H9 (cell line): ENCODE data around the gene LOXHD1. TPM values are rescaled to one million over a fixed set of nuclear protein-coding genes. Genes with fewer than 3 reads are reported as not detected.

Experiments
- DNase-seq: peaks from one replicate; pipeline ENCODE4 v3.0.0-alpha.2; 2017
- H2AFZ ChIP-seq: one replicate; pipeline ENCODE4 v1.6.1; 2013; ENCODE audit warnings: mild to moderate bottlenecking, low read length, control low read depth, moderate library complexity
- H2AK5ac ChIP-seq: 2 replicates; pipeline ENCODE4 v1.6.1; 2013; ENCODE audit warnings: low read length, control low read depth, mixed read lengths; ENCODE audit not compliant: insufficient read length
- H2BK120ac ChIP-seq: one replicate; pipeline ENCODE4 v1.6.1; 2013; ENCODE audit warnings: low read depth, mild to moderate bottlenecking, low read length, control low read depth, inconsistent platforms; ENCODE audit not compliant: poor library complexity, severe bottlenecking
- H2BK12ac ChIP-seq: 2 replicates; pipeline ENCODE4 v1.6.1; 2013; ENCODE audit warnings: low read length, control low read depth, mixed read lengths, low read depth; ENCODE audit not compliant: insufficient read length
- H2BK15ac ChIP-seq: 2 replicates; pipeline ENCODE4 v1.6.1; 2013; ENCODE audit warnings: low read depth, low read length, control low read depth
- H2BK20ac ChIP-seq: one replicate; pipeline ENCODE4 v1.6.1; 2013; ENCODE audit warnings: low read depth, mild to moderate bottlenecking, low read length, control low read depth, inconsistent platforms; ENCODE audit not compliant: poor library complexity, severe bottlenecking
- H2BK5ac ChIP-seq: 2 replicates; pipeline ENCODE4 v1.6.1; 2013; ENCODE audit warnings: low read length, control low read depth, mixed read lengths; ENCODE audit not compliant: insufficient read length
- H3K14ac ChIP-seq: 2 replicates; pipeline ENCODE4 v1.6.1; 2013; ENCODE audit warnings: low read length, control low read depth; ENCODE audit not compliant: insufficient read depth
- H3K18ac ChIP-seq: 2 replicates; pipeline ENCODE4 v1.6.1; 2013; ENCODE audit warnings: low read depth, mild to moderate bottlenecking, mixed read lengths, low read length, control low read depth; ENCODE audit not compliant: insufficient read length
- H3K23ac ChIP-seq: 2 replicates; pipeline ENCODE4 v1.6.1; 2013; ENCODE audit warnings: low read length, control low read depth, mixed read lengths, low read depth; ENCODE audit not compliant: insufficient read length
- H3K23me2 ChIP-seq: 2 replicates; pipeline ENCODE4 v1.6.1; 2013; ENCODE audit warnings: low read depth, mild to moderate bottlenecking, mixed read lengths, low read length, control low read depth; ENCODE audit not compliant: insufficient read length, poor library complexity, severe bottlenecking
- H3K27ac ChIP-seq: 2 replicates; pipeline ENCODE4 v1.5.1; 2013; ENCODE audit warnings: low read length, control low read depth, mixed read lengths, low read depth; ENCODE audit not compliant: insufficient read length
- H3K27me3 ChIP-seq: 2 replicates; pipeline ENCODE4 v1.6.1; 2013; ENCODE audit warnings: low read length, control low read depth, inconsistent platforms; ENCODE audit not compliant: insufficient read depth
- H3K4ac ChIP-seq: 2 replicates; pipeline ENCODE4 v1.6.1; 2013; ENCODE audit warnings: low read depth, mild to moderate bottlenecking, control low read depth, inconsistent platforms, low read length, moderate library complexity
- H3K4me1 ChIP-seq: 2 replicates; pipeline ENCODE4 v1.6.1; 2013; ENCODE audit warnings: low read length, control low read depth, inconsistent platforms; ENCODE audit not compliant: insufficient read depth
- H3K4me2 ChIP-seq: 2 replicates; pipeline ENCODE4 v1.6.1; 2013; ENCODE audit warnings: low read length, control low read depth, mixed read lengths; ENCODE audit not compliant: insufficient read length, insufficient read depth
- H3K56ac ChIP-seq: 2 replicates; pipeline ENCODE4 v1.6.1; 2013; ENCODE audit warnings: low read depth, mild to moderate bottlenecking, mixed read lengths, low read length, control low read depth; ENCODE audit not compliant: insufficient read length
- H3K79me1 ChIP-seq: 2 replicates; pipeline ENCODE4 v1.6.1; 2013; ENCODE audit warnings: low read depth, mild to moderate bottlenecking, moderate library complexity, low read length, control low read depth, inconsistent platforms; ENCODE audit not compliant: insufficient read depth, poor library complexity, severe bottlenecking
- H3K79me2 ChIP-seq: 2 replicates; pipeline ENCODE4 v1.6.1; 2013; ENCODE audit warnings: low read length, control low read depth, inconsistent platforms; ENCODE audit not compliant: insufficient read depth
- H3K9ac ChIP-seq: 2 replicates; pipeline ENCODE4 v1.6.1; 2013; ENCODE audit warnings: low read length, control low read depth, mixed read lengths; ENCODE audit not compliant: insufficient read length; ENCODE audit errors: extremely low read depth
- H3K9me3 ChIP-seq: one replicate; pipeline ENCODE4 v1.6.1; 2013; ENCODE audit warnings: low read depth, low read length, inconsistent platforms; ENCODE audit not compliant: control insufficient read depth
- H3T11ph ChIP-seq: one replicate; pipeline ENCODE4 v1.6.1; 2013; ENCODE audit warnings: mild to moderate bottlenecking, low read length, control low read depth, inconsistent platforms
- H4K20me1 ChIP-seq: one replicate; pipeline ENCODE4 v1.6.1; 2013; ENCODE audit not compliant: control insufficient read depth, insufficient read length, insufficient read depth
- H4K5ac ChIP-seq: 2 replicates; pipeline ENCODE4 v1.6.1; 2013; ENCODE audit warnings: low read depth, mild to moderate bottlenecking, mixed read lengths, low read length, control low read depth; ENCODE audit not compliant: insufficient read length
- H4K8ac ChIP-seq: replicated peaks from 2 replicates; pipeline ENCODE4 v1.6.1; 2013; ENCODE audit warnings: low read length, control low read depth, mixed read lengths, low read depth; ENCODE audit not compliant: insufficient read length
- H4K91ac ChIP-seq: 2 replicates; pipeline ENCODE4 v1.6.1; 2013; ENCODE audit warnings: low read depth, mild to moderate bottlenecking, moderate library complexity, mixed read lengths, low read length, control low read depth; ENCODE audit not compliant: insufficient read length
- H3K27ac Mint-ChIP-seq, 3 experiments: 2 replicates in 2 of 3; 3 replicates in 1 of 3; pipeline ENCODE4 v1.8.0; 2020 to 2021; ENCODE audit warnings: mixed read lengths in 3 of 3, mild to moderate bottlenecking in 1 of 3, moderate library complexity in 1 of 3
- H3K27me3 Mint-ChIP-seq: 2 replicates; pipeline ENCODE4 v1.8.0; 2021; ENCODE audit warnings: low read depth, mild to moderate bottlenecking, moderate library complexity, mixed read lengths
- H3K36me3 Mint-ChIP-seq, 3 experiments: 2 replicates in 2 of 3; 3 replicates in 1 of 3; pipeline ENCODE4 v1.8.0; 2020 to 2021; ENCODE audit warnings: low read depth in 3 of 3, mixed read lengths in 3 of 3; ENCODE audit not compliant: insufficient read depth in 1 of 3
- H3K4me1 Mint-ChIP-seq, 2 experiments: 2 replicates each; pipeline ENCODE4 v1.8.0; 2020; ENCODE audit warnings: mixed read lengths in 2 of 2
- H3K4me3 Mint-ChIP-seq, 2 experiments: 2 replicates in 1 of 2; 3 replicates in 1 of 2; pipeline ENCODE4 v1.8.0; 2020 to 2021; ENCODE audit warnings: mild to moderate bottlenecking in 2 of 2, mixed read lengths in 2 of 2, moderate library complexity in 1 of 2
- H3K9me3 Mint-ChIP-seq, 2 experiments: 2 replicates in 1 of 2; 3 replicates in 1 of 2; pipeline ENCODE4 v1.8.0; 2020; ENCODE audit warnings: mild to moderate bottlenecking in 2 of 2, mixed read lengths in 2 of 2, moderate library complexity in 1 of 2
- CTCF ChIP-seq: fragments of 200-600 bp; sonication (generic); conservative IDR thresholded peaks from 3 replicates; pipeline ENCODE4 v1.8.0; 2021; ENCODE audit warnings: antibody characterized with exemption, mild to moderate bottlenecking
- WGBS: extraction: QIAGEN DNeasy Blood & Tissue Kit; methylation state at CpG from one replicate; pipeline ENCODE4 v1.1.7; 2013; ENCODE audit warnings: missing lambda C conversion rate, low lambda C conversion rate, mixed read lengths; ENCODE audit not compliant: insufficient read length; ENCODE audit errors: extremely low coverage; 5-methylcytosine and 5-hydroxymethylcytosine counted together
- total RNA-seq: library from RNA; stranded (reverse); gene quantifications from 2 replicates; pipeline ENCODE4 v1.2.1, GENCODE V29; 2021

The LOXHD1 gene
- total RNA-seq, 1 experiment from 2014 or later = 0.07 TPM

GRCh38 chr18:46639386-46639785 lies 17.6 kb downstream of the LOXHD1 start:
- Histone ChIP-seq H3K9ac (no peak overlapping the region), H3K4me1 (no peaks in the 10 kb centered on the region), H2BK5ac (no peak overlapping the region), H3K27me3 (no peaks in the 10 kb centered on the region), H3T11ph (no peak overlapping the region), H2BK20ac (no peak overlapping the region), H2AFZ (no peak overlapping the region), H2BK15ac (no peak overlapping the region), H3K4me2 (no peak overlapping the region), H3K27ac (no peak overlapping the region), H3K9me3 (no peaks in the 10 kb centered on the region), H3K18ac (no peak overlapping the region), H3K56ac (no peak overlapping the region), H4K8ac (no peak overlapping the region), H3K79me2 (no peaks in the 10 kb centered on the region), H4K5ac (no peak overlapping the region), H3K23me2 (no peaks in the 10 kb centered on the region), H4K20me1 (no peaks in the 10 kb centered on the region), H2BK120ac (no peak overlapping the region), H3K4ac (no peak overlapping the region), H2AK5ac (no peak overlapping the region), H2BK12ac (no peak overlapping the region), H3K79me1 (no peaks in the 10 kb centered on the region), H3K23ac (no peak overlapping the region), H4K91ac (no peak overlapping the region), H3K14ac (no peak overlapping the region)
- no CpG with 5 or more reads among the region's 6 CpGs for WGBS
- Mint-ChIP-seq H3K4me1 (no peaks in the 10 kb centered on the region), H3K36me3 (no peaks in the 10 kb centered on the region), H3K4me3 (no peak overlapping the region), H3K27me3 (peaks cover 3% of the 10 kb centered on the region; the same call in 1 of the 2 replicates), H3K27ac (no peak overlapping the region; a peak in 1 of 7 replicates), H3K9me3 (no peaks in the 10 kb centered on the region)
- no peak for DNase-seq
- no peak for TF ChIP-seq CTCF
